Measurements from ENCODE around the gene PSMB11.
A peak's percentile ranks its signal among the peaks of the same experiment; 100 is the strongest.

Gene PSMB11

DNA sequence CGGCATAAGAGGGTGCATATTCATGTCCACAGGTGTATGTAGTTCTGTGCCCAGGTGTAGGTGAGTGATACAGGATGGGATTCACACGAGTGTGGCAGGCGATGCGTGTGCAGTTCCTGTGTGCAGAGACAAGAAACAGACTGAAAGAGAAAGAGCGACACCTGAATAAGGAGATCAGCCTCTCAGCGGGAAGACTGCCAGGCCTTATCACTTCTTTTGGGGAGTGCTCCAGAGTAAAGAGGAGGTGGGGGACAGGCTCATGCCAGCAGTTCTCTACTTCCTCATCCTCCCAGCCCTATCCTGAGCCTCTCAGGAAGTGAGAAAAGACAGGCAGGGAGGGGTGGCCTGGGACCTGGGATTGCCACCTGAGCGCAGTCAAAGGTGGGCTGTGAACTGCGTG is 2.8 kb downstream of the PSMB11 start:
- DNase-seq = no peak

DNA sequence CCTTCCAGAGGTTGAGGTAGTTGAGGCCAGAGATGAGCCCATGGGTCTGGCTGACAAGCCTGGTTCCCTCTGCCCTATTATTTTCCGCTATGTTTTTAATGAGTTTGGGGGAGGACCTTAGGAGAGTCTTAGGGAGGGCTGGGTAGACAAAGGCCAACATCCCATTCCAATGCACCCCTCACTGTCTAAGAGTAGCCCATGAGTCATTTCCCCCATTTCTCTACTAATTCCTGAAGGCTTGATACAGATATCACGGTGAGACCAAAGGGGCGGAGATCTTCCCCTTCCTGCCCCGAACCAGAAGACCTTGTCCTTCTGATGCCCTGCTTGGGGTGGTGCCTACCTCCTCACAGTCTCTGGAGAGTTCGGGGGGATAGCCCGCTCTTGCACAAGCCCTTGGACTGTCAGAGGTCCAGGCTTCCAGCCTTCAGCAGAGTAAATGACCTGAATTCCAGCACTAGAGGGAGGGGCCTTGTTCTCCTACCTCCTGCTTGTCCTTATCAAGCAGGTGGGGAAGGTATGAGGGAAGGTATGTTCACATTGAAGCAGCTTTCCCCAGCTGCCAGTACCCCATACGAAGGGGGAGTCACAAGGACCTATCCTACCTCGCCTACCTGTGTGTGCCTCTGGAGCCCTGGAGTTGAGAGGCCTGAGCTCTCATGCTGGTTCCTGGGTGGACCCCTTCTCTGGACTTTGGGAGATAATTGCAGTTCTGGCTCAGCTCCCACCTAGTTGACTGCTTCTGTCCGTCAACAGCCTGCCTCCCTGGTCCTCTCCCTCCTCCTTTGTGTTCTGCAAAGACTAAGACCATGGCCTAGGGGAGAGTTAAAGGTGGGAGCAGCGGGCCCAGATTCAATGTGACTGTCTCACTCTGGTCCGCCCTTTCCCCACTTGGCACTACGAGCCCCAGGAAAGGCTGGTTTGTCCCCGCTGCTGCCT is 3.7 kb downstream of the PSMB11 start:
- DNase-seq = no peak

DNA sequence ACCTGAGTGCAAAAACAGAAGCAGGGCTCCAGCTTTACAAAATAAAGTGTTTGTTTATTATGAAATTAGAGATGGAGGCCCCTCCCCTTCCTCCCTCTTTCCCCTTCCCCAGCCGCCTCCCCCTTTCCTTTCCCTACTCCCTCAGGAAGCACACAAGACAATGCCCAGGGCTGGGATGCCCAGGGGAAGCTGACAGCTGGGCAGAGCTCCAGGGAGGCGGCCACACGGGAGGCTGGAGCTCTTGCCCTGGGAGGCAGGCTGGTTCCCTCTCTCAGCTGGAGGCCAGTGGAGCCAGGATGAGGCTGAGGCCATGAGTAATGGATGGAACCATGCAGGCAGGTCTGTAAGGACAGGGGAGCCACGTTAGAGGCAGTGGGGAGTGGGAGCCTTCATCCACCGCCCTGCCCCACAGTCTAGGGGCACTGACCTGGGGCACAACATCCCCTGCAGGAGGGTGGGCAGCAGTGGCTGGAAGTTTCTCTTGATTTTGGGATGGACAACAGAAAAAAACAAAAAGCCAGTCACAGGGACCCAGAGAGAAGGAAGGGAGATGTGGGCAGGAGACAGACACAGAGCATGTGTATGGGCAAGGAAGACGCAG is 5.1 kb downstream of the PSMB11 start:
- no peak for DNase-seq

DNA sequence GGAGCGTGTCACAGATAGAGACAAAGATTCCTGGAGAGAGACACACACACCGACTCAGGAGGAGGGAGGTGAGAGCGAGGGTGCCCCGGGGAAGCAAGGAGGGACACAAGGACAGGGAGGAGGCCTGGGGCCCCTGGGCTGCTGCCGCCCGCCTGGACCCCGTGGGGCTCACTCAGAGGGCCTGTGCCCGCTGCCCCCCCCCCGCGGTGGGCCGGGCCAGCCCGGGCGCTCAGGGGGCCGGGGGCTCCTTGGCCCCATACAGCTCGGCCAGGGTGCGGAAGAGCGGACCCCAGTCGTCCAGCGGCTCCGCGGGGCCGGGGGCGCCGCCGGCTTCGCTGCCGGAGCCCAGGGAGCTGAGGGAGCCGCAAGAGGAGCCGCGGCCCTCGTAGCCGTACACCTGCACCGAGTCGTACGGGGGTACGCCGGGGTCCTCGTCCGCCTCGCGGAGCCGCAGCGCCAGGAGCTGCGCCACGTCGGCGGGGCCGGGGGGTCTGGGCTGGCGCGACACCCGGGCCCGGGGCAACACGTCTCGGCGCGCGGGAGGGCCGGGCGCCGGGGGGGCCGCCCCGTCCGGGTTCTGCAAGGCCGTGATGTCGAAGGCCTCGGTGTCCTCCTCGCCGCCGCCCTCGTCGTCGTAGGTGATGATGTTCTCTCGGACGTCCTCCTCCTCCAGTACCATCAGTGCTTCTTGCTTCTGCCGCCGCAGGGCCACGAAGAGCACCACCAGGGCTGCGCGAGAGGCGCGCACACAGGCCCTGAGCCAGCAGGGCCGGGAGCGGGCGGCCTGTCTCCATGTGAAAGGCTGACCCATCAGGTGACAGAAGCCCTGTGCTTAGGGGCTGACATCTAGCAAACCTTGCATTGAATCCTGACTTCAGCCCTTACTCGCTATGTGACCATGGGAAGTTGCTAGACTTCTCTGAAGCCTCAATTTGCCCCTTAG is 6.0 kb downstream of the PSMB11 start:
- DNase-seq = no peak

DNA sequence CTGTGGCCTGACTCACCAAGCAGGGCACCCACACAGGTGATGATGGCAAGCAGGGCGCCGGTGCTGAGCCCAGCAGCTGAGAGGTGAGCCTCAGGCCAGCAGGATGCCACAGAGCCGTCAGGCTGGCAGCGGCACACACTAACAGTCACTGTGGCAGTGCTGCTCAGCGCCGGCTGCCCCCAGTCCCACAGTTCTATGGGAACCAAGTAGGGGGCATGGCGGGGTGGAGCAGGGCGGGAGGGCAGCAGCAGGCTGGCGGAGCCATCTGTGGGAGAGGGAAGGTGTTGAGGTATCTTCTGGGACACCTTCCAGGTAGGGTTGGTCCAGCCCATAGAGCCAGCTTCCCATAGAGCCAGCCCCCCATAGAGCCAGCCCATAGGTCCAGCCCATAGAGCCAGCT is 7.0 kb downstream of the PSMB11 start:
- DNase-seq = no peak

DNA sequence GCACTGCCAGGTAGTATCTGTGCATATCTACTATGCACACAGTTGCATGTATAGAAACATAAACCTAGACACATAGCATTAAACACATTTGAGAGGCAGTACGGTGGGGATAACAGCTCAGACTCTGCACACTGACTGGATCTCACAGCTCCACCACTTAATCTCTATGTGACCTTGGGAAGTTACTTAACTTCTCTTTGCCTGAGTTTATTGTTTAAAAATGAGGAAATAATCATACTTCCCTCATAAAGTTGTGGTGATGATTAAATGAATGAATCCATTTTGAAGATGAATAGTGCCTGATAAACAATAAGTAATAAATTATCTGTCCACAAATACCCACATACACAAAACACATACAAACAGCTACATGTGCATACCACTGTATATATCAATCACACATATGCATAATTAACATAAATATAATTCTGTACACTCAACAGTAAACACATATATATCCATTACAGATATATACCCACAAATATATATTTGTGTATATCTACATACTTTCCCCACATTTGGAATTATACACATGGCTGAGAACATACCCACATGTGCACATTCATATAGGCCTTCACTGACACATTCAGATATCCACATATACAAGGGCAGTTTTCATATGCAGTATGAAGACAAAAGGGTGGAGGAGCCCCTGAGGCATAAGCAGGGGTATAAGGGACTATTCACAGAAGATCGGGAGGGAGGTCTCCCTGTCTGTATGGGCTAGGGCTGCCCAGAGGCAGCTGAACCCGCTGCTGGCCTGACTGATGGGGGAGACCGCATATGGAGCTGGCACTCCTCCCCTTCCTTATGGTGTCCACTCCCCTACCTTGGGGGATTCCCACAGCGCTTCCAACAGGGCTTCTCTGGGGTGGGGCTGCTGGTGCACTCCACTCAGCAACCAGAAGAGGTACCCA is 9.4 kb downstream of the PSMB11 start:
- DNase-seq = no peak

DNA sequence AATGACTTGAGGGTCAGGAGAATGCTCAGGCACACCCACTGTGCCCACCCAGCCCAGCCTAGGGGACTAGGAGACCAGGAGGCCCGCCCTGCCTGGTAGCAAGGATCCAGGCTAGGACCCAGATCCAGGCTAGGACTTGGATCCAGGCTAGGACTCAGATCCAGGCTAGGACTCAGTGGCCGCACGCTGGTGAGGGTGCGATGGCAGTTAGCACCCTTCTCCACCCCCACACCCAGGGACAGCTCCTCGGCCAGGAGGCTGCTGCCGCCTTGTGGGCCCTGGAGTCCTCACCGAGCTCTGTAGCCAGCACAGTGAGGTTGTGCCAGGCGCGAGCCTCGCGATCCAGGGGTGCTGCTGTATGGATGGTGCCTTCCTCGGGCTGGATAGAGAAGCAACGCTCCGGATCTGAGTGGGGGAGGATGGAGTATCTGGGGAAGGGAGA is 10.2 kb downstream of the PSMB11 start:
- no peak for DNase-seq

DNA sequence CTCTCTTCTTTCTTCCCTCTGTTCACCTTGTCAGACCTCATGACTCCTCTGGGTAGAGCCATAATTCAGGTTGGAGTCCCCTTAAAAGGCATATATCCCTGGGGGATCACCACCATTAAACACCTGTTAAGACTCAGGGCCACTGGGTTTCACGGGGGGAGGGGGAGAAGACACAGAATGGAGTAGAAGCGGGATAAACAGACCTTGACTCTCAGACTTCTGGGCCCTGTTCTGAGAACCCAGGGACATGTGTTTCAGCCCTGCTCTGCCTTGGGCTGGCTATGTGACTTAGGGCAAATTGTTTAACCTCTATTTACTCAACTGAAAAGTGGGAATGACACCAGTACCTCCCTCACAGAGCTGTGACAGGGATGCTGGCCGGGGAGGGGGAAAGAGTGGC is 10.7 kb downstream of the PSMB11 start:
- no peak for DNase-seq

DNA sequence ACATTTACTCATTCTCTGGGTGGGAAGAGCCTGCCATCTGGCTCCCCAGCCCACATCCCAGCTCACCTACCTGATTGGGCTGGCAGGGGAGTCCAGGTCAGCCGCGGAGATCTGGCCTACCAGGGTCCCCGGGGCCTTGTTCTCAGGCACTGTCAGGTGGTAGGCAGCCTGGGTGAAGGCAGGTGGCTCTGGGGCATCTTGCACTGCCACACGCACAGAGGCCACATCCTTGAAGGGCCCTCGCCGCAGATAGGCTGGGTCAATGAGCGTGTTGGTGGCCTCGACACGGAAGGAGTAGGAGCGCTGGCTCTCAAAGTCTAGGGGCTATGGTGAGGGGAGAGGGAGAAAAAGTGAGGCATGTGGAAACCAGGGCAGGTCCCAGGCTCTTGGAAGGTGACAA is 11.4 kb downstream of the PSMB11 start:
- DNase-seq = no peak

DNA sequence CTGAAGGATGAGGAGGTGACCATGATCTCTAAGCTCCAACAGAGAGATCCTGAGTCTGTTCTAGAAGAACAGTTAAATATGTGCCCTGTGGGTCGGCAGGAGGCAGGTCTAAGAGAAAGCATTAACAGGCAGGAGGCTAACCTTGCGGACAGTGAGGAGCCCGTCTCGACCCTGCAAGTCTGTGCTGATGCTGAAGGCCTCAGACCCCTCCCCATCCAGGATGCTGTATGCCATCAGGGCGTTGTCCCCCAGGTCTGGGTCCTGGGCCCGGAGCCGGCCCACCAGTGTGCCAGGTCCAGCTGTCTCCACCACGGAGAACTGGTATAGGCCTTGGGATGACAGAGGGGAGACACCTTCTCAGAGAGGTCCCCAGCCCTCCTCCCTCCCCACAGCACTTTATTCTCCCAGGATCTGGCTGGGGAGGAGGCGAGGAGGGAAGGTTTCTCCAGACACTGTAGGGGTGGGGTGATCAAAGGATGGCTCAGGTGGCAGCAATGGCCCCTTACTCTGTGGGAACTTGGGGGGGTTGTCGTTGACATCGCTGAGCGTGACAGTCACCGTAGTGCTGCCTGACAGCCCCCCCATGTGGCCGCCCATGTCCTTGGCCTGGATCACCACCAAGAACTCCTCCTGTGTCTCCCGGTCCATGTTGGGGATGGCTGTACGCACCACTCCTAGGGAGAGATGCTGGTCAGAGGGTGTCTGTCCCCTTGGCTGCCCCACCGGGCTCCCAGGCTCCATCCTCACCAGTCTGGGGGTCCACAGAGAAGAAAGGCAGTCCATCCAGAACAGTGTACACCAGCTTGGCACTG is 12.2 kb downstream of the PSMB11 start:
- DNase-seq = peak; percentile 70

DNA sequence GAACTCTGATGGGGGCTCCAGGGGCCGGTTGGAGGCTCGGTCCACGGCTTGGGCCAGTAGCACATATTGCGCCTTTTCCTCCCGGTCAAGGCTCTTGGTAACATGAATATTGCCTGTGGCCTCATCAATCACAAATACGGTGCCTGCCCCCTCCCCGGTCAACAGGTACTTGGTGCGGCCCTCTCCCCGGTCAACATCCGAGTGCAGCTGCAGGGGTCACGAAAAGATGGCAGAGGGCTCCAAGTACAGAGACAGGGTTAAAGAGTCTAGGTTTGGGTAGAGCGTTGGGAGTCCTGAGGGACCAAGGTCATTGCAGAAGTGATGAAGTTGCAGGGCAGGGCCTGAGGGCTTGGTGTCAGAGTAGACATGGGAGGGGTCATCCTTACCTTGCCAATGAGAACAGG is 13.1 kb downstream of the PSMB11 start:
- no peak for DNase-seq

DNA sequence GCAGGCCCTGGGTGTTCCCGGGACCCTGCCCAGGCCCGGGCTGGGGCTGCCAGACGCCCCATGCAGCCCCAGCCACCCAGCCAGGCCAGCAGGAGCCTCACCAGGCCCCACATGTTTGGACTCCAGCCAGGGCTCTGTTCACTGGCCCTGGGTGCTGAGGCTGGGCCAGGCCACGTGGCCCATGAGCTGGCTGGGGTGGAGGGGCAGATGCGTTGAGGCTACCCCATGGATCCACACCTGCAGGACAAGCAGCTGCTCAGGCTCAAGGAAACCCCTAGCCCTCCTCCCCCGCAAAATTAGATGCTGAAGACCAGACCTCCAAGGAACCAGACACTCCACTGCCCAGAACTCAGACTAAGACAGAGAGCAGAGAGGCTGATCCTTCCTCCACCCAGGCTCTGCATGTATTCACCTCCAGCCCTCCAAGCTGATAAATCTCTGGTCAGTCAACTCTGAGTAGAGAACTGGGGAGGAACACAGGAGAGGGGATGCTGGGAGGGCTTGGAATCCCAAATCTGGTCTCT is 13.7 kb downstream of the PSMB11 start:
- DNase-seq = no peak

DNA sequence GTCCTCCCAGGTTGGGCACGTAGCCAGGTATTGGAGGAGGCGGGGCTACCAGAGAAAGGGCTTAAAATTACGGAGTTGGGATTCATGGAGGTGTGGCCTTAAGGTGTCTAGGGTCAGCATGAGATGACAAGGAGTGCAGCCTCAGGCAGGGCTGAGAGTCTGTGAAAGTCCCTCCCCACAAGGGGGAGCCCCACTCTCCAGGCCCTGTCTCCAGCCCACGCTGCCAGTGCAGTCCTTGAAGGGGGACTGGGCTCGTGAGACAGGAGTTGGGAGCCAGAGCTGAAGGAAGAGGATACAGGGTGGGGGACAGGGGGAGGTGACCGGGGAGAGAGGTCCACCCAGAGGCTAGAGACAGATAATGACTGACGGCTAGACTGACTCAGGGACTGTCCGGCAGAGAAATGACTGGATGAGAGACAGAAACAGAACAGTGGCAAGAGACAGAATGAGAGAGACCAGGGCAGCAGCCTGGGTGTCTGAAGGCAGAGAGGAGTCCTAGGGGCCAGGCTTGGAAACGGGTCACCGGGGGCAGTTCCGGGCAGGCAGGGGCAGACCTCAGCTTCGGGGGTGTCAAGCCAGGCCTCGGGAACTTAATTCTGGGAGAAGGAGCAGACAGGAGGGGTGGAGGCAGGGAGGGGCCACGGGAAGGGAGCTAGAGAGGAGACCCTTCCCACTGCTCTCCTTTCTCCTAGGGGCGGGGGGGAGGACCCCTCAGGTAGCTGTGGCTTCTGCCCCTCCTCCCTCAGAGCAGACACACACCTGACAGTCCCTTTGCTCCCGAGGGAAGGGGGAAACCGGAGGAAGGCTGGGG is 14.3 kb downstream of the PSMB11 start:
- peak; percentile 89 for DNase-seq

DNA sequence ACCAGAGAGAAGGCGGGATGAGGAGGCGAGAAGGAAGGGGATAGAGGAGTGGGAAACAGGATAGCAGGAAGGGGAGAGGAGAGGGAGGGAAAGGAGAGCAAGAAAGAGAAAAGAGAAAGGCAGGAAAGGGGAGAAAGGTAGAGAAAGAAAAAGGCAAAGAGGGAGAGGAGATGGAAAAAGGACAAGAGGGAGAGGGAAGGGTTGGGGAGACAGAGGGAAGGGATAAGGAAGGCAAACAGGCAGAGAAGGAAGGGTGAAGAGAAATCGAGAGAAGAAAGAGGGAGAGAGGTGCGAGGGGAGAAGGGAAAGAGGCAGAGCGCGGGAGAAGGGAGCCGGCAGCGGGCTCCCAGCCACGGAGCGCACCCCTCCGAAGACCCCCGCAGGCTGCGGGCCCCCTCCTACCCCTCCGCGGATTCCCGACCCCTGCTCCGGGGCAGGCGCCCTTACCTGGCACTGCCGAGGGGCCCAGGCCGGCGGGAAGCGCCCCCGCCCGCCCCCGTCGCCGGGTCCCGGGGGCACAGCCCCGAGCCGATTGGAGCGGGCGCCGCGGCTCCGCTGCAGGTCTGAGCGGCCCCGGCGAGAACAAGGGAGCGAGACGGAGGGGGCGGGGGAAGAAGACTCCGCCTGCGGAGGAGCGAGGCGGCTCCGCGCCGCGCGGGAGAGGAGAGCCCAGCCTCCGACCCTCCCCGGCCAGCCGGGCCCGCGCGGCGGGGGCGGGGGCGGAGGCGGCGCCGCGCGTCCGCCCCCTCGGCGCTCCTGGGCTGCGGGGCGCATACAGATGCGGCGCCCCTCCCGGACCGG is 15.1 kb downstream of the PSMB11 start, which contains the start of gene CDH24:
Gene CDH24 (minus strand): TSS at position 565 of the 801 bp plus-strand sequence. CDS start 1,787 bp downstream, outside the sequence.
- DNase-seq = peak; percentile 90

DNA sequence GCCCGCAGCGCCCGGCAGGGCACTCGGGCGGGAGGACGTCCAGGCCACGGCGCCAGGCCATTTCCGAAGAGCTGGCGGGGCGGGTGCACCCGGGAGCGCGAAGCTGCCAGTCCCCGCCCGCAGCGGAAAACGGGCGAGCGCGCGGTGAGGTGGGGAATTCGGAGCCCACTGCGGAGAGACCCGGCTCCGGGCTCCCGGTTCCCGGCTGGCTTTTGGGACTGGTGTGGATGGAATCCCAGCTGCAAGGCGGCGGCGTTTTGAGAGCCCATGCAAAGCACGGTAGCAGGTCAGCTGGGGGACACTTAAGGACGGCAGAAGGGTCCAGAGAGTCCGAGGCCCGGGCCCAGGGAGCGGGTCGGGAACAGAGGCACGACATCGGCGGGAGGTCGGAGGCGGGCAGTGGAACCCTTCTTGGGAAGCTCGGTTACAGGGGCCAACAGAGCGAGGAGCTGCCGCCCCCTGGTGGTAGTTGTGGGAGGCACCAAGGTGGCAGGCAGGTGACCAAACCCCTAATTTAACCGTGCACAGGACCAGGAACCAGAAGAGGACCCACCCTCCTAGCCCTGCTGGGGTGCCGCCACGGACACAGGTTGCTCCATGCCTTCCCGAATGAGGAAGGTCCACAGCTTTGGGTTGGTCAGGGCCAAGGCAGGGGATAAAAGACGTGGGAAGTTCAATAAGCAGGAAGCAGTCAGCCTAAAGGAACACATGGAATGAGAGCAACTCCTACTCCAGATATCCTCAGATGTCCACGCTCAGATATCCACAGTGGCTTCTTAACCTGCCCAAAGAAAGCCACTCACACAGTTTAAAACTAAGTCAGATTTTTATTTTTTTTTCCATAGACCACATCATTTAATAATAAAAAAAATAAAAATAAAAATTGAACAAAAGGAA is 16.0 kb downstream of the PSMB11 start:
- peak; percentile 95 for DNase-seq

DNA sequence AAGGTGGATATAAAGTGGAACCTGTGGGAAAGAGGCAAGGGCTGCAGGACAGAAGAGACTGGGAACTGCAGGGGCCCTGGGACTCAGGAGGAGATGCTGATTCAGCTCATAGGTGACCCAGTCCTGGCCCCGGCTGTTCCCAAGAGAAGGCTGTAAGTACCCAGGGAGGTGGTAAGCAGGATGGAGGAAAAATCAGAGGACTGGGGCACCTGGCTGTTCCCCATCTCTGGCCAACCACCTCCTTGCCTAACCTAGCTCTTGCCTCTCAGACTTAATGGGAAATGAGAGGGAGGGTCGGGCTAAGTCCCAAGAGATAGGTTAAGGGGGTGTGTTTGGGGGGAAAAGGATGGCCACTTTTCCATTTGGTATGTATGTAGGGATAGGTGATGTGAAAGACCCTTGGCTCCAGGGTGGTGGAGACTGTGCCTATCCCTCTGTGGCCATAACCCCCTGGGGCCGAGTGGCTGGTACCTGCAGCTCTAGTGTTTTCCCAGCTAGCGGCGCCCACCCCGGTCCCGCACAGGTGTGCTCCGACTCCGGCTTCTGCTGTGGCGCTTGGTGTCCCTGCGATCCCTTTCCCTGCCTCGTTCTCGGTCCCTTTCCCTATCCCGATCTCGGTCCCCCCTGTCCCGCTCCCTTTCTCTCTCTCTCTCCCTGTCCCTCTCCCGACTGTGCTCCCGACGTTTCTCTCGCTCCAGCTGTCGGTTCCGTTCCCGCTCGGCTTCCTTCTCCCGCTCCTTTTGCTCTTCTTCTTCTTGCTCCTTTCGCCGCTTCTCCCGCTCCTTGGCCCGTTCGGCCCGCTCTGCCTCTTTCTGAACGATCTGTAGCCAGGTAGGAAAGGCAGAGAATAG is 16.9 kb downstream of the PSMB11 start:
- DNase-seq = peak; percentile 57
